Uterus (tissue), 4 donors: ENCODE results near the gene SORBS1. TPM values are rescaled to one million over a fixed set of nuclear protein-coding genes. Genes with fewer than 3 reads are reported as not detected.
A peak's percentile ranks its signal among the peaks of the same experiment; 100 is the strongest.

Experiments used
- DNase-seq, 2 donors: peaks; one replicate each; pipeline ENCODE4 v3.0.0-alpha.2; 2019 to 2020
- H3K27ac ChIP-seq, 2 donors: fragments of 200-600 bp; sonication (generic); 1 replicate in 1 of 2; 2 replicates in 1 of 2; pipeline ENCODE4 v1.5.1; 2016 to 2018
- H3K27me3 ChIP-seq, 2 donors: fragments of 200-600 bp; sonication (generic); one replicate each; pipeline ENCODE4 v1.5.1; 2018 to 2019; ENCODE audit warnings: control low read depth in 1 of 2
- H3K36me3 ChIP-seq, 2 donors: fragments of 200-600 bp; sonication (generic); one replicate each; pipeline ENCODE4 v1.5.1; 2019; ENCODE audit warnings: control low read depth in 1 of 2
- H3K4me1 ChIP-seq, 2 donors: fragments of 200-600 bp; sonication (generic); one replicate each; pipeline ENCODE4 v1.5.1; 2018 to 2019; ENCODE audit warnings: control low read depth in 1 of 2
- H3K4me3 ChIP-seq, 2 donors: fragments of 200-600 bp; sonication (generic); 1 replicate in 1 of 2; 2 replicates in 1 of 2; pipeline ENCODE4 v1.5.1; 2018 to 2019; ENCODE audit warnings: mild to moderate bottlenecking in 1 of 2
- H3K9me3 ChIP-seq, 2 donors: fragments of 200-600 bp; sonication (generic); one replicate each; pipeline ENCODE4 v1.5.1; 2019; ENCODE audit warnings: control low read depth in 1 of 2
- CTCF ChIP-seq, 4 experiments: fragments of 200-600 bp in 2 of 4; fragments of 450-650 bp in 2 of 4; sonication (generic) in 2 of 4; IDR thresholded peaks; one replicate each; pipeline ENCODE4 v1.5.1; 2016 to 2019; ENCODE audit warnings: antibody characterized with exemption in 4 of 4, mild to moderate bottlenecking in 2 of 4, moderate library complexity in 1 of 4
- POLR2A ChIP-seq, 2 donors: fragments of 450-650 bp; IDR thresholded peaks; one replicate each; pipeline ENCODE4 v1.6.1; 2016; ENCODE audit warnings: antibody characterized with exemption in 2 of 2, mild to moderate bottlenecking in 1 of 2, moderate library complexity in 1 of 2
- intact Hi-C: fragments of 100-400 bp; cut with DNase I; formaldehyde crosslinking; loops from one replicate; pipeline ENCODE4 v1.15.1; 2023; ENCODE audit warnings: low total_unique reads
- total RNA-seq, 4 donors: library from RNA; depleted of rRNA in 3 of 4; stranded (reverse); fragments of >200 nt in 3 of 4; gene quantifications; one replicate each; pipeline versions ENCODE4 v1.1.0 to v1.2.4, GENCODE V29; 2014 to 2023
- donor health status: DM: yes; HTN: yes; CAD: no.

The SORBS1 gene
- 100 to 1,000 TPM in 3 of 4 donors, 10 to 100 TPM in 1; 89.9 to 422 (median 271) TPM for total RNA-seq

- no peaks in the 10 kb centered on the region for H3K9me3 ChIP-seq
- H3K36me3 ChIP-seq, result no peaks in the 10 kb centered on the region
- intact Hi-C loops, result no loop called here
- H3K4me3 ChIP-seq, result peak within 1 kb of the TSS; percentile 80 to 85
- TF ChIP-seq CTCF (IDR thresholded peaks at IDR 0.05), result peak in 1 of 4 experiments; percentile 38
- TF ChIP-seq POLR2A (IDR thresholded peaks at IDR 0.05), result peak; percentile 99 to 100
- H3K27me3 ChIP-seq, result no peaks in the 10 kb centered on the region
- H3K4me1 ChIP-seq, result no peaks in the 10 kb centered on the region
- peak; percentile 97 for DNase-seq
- H3K27ac ChIP-seq, result peak within 1 kb of the TSS; percentile 95 to 99
These were observed at the start of gene SORBS1 for GRCh38 chr10:95561177-95561863. SORBS1 (minus strand) TSS chr10:95561371; CDS start chr10:95441135, 120,236 bp downstream.

GRCh38 chr10:95610727-95611126, 49.6 kb upstream of the SORBS1 start:
- Histone ChIP-seq H3K27me3 (no peaks in the 10 kb centered on the region), H3K4me3 (no peak overlapping the region), H3K36me3 (no peaks in the 10 kb centered on the region), H3K4me1 (no peaks in the 10 kb centered on the region), H3K27ac (no peak overlapping the region), H3K9me3 (no peaks in the 10 kb centered on the region)
- intact Hi-C loops, result no loop called here
- DNase-seq, result no peak
- TF ChIP-seq POLR2A (IDR thresholded peaks at IDR 0.05), result no peak
- TF ChIP-seq CTCF (IDR thresholded peaks at IDR 0.05), result no peak

- intact Hi-C loops, result no loop called here
- Histone ChIP-seq H3K9me3 (no peaks in the 10 kb centered on the region), H3K36me3 (no peaks in the 10 kb centered on the region), H3K4me1 (peaks cover 0 to 4% of the 10 kb centered on the region in 2 donors), H3K27ac (peak overlapping the region; percentile 79 to 93), H3K27me3 (no peaks in the 10 kb centered on the region), H3K4me3 (no peak overlapping the region)
- no peak for DNase-seq
- no peak for TF ChIP-seq POLR2A (IDR thresholded peaks at IDR 0.05)
- no peak for TF ChIP-seq CTCF (IDR thresholded peaks at IDR 0.05)
These were observed 45.8 kb upstream of the SORBS1 start for GRCh38 chr10:95606922-95607321.

GRCh38 chr10:95605163-95605562, 44.0 kb upstream of the SORBS1 start:
- Histone ChIP-seq H3K9me3 (no peaks in the 10 kb centered on the region), H3K4me1 (peaks cover 0 to 4% of the 10 kb centered on the region in 2 donors), H3K27ac (peak overlapping the region; percentile 79 to 93), H3K4me3 (no peak overlapping the region), H3K27me3 (no peaks in the 10 kb centered on the region), H3K36me3 (no peaks in the 10 kb centered on the region)
- DNase-seq, result peak; percentile 58 to 75
- intact Hi-C loops, result no loop called here
- TF ChIP-seq POLR2A (IDR thresholded peaks at IDR 0.05), result no peak
- no peak for TF ChIP-seq CTCF (IDR thresholded peaks at IDR 0.05)

GRCh38 chr10:95604630-95605029, 43.5 kb upstream of the SORBS1 start:
- peak overlapping the region; percentile 79 to 93 for H3K27ac ChIP-seq
- no peak overlapping the region for H3K4me3 ChIP-seq
- no peak for DNase-seq
- no peaks in the 10 kb centered on the region for H3K27me3 ChIP-seq
- no peaks in the 10 kb centered on the region for H3K9me3 ChIP-seq
- intact Hi-C loops, result loop anchor here (5.0 kb wide), 2 partner anchors 172 to 232 kb away; no protein-coding TSS in a partner anchor
- TF ChIP-seq POLR2A (IDR thresholded peaks at IDR 0.05) (no peak), CTCF (IDR thresholded peaks at IDR 0.05) (no peak)
- peaks cover 0 to 4% of the 10 kb centered on the region in 2 donors for H3K4me1 ChIP-seq
- H3K36me3 ChIP-seq, result no peaks in the 10 kb centered on the region
